ENCODE results near the gene TMEM117.

The TMEM117 gene

DNA sequence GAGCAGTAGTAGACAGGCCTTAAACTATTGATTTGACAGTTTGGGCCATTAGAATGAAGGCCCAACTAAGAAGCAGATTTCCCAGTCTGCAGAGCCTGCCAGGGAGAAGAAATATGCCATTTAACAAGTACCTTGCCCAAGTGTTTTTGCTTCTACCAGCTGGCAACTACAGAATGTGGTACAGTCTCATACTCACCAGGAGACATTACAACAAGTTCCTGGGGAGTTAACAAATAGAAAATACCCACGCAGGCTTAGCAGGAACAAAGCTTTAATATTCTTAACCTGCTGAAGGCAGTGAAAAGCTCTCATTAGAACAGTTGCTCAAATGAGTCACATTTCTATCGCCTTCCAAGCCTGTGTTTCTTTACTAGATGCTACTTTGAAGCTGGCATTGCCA lies 241.0 kb downstream of the TMEM117 start:
- in situ Hi-C loops (cut with MboI; ENCODE audit: low sequenced_read_pairs) = no loop called here

DNA sequence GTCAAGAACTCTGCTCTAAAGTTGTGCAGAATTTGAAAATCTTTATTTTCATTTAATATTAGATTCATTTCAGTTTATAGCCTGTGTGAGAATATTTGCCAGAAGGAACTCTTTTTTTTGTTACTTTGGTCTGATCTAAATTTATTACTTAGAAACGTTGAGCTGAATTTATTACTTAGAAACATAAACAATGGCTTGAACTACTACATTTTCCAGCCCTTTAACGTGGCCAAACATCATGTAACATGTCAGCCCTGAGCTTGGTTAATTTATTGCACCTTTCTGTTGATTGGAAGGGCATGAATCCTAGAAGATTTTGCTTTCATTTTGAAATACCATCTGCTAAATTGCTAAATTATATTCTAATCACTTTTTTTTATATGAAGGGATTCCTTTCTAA lies 241.4 kb downstream of the TMEM117 start:
- in situ Hi-C loops (cut with MboI; ENCODE audit: low sequenced_read_pairs) = no loop called here

DNA sequence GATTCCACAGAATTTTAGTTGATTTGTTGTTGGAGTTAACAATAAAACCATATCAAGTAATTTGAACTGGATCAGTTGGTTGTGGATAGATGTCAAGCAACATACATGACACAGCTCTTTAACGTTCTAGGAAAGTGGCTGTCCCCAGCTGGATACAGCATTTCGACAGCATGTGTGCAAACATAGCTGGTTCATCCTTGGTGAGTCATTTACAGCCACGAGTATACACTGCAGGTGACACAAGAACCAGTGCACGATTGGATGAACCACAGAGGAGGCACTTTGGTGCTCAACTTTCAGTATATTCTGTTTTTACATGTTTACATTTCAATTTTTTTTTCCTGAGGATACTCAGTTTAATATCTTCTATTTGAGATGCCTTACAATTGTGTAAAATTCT lies 242.4 kb downstream of the TMEM117 start:
- in situ Hi-C loops (cut with MboI; ENCODE audit: low sequenced_read_pairs) = no loop called here

DNA sequence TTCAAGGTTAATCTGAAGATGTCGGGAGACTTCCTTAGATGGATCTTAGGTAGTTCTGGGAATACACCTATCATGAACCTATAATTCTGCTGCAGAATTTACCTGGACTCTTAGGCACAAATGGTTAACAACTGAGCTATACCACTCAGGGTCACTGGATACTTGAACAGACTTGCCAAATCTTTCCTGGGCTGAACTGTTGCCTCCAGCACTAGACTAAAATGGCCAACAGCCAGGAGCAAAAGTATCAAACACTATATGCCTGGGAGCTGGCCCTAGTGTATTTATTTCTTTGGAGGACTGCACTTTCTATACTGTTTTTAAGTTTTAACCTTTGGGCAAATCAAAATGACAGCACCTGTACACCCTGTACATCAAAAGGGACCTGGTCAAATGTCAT lies 252.8 kb downstream of the TMEM117 start:
- in situ Hi-C loops (cut with MboI; ENCODE audit: low sequenced_read_pairs) = no loop called here

DNA sequence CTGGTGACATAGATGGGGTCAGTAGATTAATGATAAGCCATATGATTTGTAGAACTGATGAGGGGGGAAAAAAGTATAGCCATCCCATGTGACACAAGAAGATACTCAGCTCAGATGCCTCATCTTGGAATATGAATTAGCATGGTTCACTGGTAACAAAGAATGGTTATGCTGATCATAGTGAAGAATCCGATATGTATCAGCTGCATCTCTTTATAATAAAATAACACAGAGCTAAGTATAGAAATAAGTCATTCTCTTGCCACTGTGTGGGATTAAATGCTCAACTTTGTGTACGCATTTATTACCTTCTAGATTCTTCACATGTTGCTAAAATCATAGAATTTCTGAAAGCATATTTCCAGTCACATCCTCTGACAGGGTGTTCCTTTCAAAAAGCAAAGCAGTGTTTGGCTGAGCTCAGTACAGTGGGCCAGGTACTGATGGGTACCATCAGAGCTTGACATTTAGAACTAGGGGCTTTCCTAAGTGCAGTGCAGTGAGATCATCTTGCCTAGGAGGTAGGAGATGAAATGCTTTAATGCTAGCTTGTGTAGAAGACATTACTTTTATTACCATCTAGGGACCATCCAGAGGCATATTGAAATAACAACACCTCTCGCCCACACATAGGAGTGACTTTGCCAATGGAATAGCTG lies 256.2 kb downstream of the TMEM117 start:
- in situ Hi-C loops (cut with MboI; ENCODE audit: low sequenced_read_pairs) = no loop called here

DNA sequence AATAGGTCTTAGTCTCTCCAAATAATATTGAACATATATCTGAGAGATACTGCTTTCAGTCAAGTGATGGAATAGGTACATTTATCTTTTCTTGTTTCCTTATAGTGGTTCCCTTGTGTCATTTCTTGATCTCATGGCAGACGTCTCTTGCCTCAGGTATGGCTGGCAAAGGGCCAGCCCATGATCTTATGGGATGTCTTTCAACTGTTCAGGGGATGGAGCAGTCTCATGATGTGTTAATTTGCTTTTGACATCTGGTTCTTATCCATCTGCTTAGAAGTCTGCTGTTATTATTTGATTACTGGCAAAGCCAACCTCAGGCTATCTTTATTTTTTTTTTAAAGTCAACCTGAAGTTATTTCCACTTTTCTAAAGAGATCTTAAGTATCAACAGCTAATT lies 262.9 kb downstream of the TMEM117 start:
- in situ Hi-C loops (cut with MboI; ENCODE audit: low sequenced_read_pairs) = no loop called here

DNA sequence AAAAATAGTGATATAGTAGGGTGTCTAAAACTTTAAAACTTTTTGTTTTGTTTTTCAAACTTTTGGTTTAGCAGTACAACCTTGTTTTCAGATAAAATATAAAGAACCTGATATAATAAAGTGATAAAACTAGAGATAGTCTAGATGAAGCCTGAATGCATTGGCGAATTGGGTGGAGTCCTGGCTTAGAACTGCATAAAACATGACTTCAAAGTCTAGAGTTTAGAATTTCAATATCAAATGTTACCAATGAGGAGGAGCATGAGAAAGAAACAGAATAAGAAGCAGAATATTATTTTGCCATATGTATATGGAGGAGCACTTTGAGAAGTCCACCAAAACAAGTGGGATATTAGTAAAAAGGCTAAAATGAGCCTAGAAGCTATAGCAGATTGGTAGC lies 263.6 kb downstream of the TMEM117 start:
- in situ Hi-C loops (cut with MboI; ENCODE audit: low sequenced_read_pairs) = no loop called here

DNA sequence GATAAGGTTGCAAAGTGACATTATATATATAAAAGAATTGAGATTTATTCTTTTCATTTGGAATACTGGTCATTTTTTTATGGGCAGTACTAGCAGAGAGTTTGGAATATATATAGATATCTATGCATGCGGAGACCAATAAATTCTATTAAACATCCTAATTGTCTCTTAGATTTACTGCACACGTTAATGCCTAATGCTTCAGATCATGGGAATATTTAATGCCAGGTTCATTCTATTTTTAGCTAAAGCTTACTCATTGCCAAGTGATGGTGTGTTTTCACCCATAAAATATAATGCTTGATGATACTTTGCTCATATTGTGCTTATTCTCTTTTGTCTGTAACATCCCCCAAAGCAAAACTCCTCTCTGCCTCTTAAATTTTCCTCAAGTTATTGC lies 264.4 kb downstream of the TMEM117 start:
- in situ Hi-C loops (cut with MboI; ENCODE audit: low sequenced_read_pairs) = no loop called here

DNA sequence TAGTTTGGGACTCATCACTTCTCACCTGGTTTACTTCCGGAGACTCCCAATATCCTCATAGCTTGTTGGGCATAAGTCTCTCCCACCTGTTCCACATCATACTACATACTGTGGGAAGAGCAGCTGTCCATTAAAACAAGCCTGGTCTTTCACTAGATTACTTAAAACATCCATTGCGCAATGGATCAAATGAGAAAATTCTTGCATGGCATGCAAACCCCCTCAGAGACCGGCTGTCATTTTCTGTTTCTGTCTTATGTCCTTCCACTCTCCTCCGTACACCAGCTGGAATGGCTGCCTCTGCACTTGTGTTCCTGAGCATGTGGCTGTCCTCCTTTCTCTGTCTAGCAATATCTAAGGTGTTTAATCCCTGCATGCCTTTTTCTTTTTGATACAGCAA lies 265.6 kb downstream of the TMEM117 start:
- in situ Hi-C loops (cut with MboI; ENCODE audit: low sequenced_read_pairs) = no loop called here

DNA sequence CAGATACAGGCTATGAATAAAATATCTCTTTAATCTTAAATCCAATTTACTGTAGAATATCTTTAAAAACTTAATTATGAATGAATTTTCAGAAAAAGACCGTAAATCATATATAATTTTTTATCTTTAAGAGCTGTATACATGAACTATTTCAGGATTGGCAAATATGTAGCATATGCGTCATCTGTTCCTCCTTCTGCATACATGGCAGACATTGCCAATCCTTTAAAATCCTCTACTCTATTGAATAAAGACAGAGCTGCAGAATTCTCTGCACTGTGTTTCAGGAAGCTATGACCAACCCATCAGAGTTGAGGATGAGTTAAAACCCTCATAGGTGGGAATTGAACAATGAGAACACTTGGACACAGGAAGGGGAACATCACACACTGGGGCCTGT lies 279.0 kb downstream of the TMEM117 start:
- in situ Hi-C loops (cut with MboI; ENCODE audit: low sequenced_read_pairs) = no loop called here

DNA sequence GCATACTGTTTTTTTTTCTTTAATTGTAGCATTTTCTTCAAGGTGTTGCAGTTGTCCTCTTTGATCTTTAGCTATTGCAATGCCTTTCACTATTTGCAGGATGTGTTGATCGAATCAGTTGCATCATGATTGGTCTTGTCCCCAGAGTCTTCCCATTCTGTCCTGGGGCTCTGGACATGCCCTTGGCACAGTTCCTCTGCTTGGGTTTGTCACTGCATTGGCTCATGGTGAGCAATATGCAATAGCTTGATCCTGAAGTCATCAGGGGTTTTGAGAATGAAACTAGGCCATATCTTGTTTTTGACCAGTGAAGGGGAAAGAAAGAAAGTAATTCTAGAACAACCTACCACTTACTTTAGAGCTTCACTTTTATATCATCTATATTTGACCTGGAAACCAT lies 281.5 kb downstream of the TMEM117 start:
- in situ Hi-C loops (cut with MboI; ENCODE audit: low sequenced_read_pairs) = no loop called here

DNA sequence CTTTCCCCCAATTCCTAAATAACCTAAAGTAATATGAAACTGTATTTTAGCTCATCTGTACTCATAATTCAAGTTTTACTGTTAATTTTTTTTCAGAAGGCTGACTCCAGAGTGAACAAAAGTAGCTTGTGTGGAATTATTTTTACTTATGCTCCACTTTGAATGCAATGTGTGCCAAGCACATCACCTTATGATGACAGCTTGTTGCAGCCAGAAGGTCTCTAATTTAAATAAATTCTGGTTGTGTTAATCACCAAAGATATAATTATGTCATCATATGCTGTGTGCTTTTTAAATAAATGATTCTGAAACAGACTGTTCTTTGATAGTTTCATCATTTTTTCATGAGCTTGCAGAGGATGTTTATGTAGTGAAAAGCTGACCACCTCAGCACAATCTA lies 283.1 kb downstream of the TMEM117 start:
- in situ Hi-C loops (cut with MboI; ENCODE audit: low sequenced_read_pairs) = no loop called here

DNA sequence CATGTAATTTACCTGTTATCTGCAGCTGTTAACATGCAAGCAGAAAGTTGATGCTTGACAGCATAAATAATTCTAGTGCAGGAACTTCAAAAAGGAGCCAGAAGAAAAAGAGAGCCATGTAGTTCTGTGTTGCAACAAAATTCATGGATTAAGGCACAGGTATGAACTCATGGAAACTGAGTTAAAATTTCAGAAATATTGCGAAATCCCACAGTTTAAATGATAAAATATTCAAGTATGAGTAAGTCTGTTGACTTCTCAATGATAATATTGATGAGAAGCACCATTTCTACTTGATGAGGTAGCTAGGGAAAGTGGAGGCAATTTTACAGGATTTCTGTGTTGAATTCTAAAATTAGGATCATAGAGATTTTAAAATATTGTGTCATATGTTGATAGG lies 290.9 kb downstream of the TMEM117 start:
- in situ Hi-C loops (cut with MboI; ENCODE audit: low sequenced_read_pairs) = no loop called here

DNA sequence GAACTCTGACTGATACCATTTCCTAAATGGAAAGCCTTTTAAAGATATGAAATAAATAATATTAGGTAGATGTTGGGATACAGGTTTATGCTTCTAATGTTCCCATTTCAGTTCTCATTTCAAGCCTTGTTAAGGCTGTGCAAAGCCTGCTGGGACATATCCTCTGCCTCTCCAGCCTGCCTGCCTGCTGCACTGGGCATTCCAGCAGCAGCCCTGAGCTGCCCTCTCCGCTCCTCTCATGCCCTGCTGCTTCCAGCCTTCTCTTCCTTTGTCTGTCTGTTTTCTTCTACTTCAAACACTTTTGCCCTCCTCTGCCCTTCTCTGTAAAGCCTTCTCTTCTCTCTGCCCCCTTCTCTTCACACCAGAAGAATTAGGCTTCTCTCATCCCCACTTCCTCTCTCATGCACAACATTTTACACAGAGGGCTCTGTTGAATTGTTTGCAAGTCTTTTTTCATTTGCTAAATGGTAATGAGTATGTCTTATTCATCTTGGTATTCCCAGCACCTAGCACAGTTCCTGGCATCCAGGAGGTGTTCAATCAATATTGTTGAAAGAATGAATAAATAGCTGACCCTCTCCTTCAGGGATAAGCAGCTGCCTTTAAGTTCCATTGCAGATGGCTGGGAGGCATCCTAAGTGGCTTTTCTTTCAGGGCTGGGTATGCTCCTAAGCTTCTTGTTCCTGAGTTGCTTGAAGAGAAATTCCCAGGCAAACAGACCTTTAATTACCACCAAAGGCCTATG lies 292.3 kb downstream of the TMEM117 start:
- in situ Hi-C loops (cut with MboI; ENCODE audit: low sequenced_read_pairs) = no loop called here

DNA sequence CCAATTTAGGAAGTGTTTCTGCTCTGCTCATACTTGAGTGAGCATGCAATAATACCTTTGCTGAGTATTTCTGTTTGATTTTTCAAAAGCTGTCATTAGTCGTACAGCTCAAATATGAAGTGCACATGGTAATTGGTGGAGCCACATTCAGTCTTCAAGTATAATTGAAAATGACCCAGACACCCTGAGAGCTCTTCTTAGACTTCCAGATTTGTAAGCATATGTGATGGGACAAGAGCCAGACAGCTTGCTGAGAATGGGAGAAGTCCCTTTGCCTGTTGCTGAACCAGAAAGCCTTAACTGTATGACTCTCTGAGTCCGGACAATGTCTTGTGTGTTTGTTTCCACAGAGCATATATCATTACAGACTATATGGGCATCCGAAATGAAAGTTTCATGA lies 307.3 kb downstream of the TMEM117 start:
- in situ Hi-C loops (cut with MboI; ENCODE audit: low sequenced_read_pairs) = no loop called here

DNA sequence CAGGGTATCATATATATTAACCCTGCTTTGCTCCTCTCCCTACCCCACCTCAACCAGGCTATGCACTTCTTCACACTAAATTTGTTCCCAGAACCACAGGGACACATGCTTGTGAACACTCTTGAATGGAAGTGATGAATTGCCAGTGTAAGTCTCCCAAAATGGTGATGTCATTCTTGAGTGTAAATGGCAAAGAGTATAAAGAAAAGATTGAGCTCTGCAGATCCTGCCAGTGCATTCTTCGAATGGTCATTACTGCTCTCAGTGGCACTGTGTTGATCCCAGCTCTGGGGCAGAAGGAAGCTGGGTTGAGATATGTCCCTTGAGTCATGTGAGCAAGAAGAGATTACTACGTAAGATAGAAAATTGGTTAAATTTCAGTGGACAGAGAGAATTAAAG lies 313.1 kb downstream of the TMEM117 start:
- in situ Hi-C loops (cut with MboI; ENCODE audit: low sequenced_read_pairs) = no loop called here

DNA sequence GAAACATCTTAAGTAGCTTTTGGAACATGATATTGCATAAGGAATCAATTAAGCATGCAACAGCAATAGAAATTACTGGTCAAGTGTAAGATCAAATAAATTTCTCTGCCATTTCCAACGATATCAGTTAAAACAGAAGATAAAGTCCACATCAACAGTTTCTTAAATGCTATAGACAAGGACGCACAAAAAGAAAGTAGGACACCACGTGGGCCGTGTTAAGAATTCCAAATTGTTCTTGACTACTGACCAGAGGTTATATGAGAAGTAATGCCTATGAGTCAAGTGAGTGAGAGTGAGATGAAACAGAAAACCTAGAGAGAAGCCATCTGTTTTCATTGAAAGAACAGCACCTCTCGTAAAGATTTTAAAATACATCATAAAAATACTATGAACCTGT lies 318.2 kb downstream of the TMEM117 start:
- in situ Hi-C loops (cut with MboI; ENCODE audit: low sequenced_read_pairs) = no loop called here

DNA sequence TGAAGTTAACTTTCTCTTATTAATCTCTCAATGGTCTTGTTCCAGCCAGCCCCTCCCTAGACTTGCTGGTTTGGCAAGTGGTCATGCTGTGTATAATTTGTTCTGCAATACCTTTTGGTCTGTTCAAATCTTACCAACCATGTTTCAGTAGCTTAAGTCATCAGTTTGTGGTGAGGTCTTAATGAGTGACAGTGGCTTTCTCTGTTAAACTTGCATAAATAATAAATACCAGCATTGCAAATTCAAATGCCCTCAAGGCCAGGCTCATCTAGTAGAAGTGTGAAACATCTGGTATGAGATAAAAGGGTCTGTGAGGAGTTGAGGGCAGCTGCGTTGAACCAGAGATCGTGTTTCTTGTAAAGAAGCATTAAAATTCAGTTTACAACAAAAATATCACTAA lies 319.5 kb downstream of the TMEM117 start:
- in situ Hi-C loops (cut with MboI; ENCODE audit: low sequenced_read_pairs) = no loop called here

DNA sequence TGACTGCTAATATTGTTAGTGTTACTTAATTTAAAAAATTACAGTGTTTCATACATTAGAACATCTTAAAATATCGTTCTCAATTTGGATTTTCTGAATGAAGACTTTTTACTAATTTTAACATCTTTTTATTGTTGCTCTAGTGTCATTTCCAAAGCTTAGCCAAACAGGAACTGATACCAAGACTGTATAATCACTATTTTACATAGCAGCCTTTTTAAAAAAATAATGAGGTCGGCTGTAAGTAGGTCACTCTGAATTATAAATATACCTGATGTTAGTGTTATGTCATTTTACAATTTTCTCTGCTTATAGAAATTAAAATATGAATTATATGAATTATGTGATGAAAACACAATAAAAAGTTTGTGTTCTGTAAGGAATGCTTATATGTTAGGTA lies 321.5 kb downstream of the TMEM117 start:
- in situ Hi-C loops (cut with MboI; ENCODE audit: low sequenced_read_pairs) = no loop called here

DNA sequence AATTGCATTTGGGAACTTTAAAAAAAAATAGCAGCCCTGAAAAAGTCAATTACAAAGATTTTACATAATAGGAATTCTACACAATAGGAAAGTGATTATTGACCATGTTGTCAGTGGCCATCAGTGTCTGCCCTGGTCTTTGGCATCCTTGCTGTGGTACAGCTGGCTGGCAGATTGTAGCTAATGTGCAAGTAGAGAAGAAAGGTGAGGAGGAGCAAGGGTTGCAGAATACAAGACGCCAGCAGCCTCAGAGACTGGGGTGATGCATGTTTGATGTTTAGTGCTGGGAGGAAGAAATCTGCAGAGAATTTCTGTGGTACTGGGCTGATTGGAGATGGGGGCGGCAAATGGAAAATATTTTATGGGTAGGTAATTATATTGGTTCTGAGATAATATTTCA lies 322.9 kb downstream of the TMEM117 start:
- in situ Hi-C loops (cut with MboI; ENCODE audit: low sequenced_read_pairs) = no loop called here

DNA sequence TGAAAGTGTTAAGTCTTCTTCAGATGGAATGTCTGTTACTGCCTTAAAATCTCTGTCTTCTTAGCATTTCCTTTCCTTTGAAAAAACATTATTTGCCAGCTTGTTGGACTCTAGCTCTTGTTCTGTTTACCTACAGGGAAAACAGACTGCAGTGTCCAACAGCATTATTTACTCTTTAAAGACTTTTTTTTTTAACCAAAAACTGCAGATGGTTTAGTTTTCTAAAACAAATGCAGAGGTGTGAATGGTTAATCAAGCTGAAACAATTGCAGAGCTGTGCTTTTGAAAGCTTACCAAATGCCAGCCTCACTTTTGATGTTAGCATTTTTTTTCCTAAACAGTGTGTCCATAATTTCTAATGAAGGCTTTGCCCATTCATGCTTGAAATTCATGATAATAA lies 323.3 kb downstream of the TMEM117 start:
- in situ Hi-C loops (cut with MboI; ENCODE audit: low sequenced_read_pairs) = no loop called here

DNA sequence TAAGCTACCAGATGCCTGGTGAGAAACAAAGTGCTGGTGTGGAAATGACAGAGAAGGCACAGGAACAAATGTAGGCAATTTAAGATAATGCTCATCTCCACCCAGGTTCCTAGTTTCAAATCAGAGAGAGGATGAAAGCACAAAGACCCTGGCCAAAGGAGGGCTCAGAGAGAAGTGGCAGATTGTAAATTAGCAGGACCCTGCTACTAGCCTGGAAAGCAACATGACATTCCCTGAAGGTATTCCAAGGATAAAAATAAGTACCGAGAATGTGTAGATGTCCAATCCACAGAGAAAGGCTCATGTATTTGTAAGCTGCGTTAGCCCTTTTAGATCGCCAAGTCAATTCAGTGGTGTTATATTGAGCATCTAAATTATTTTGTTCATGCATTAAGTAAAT lies 324.0 kb downstream of the TMEM117 start:
- in situ Hi-C loops (cut with MboI; ENCODE audit: low sequenced_read_pairs) = no loop called here

DNA sequence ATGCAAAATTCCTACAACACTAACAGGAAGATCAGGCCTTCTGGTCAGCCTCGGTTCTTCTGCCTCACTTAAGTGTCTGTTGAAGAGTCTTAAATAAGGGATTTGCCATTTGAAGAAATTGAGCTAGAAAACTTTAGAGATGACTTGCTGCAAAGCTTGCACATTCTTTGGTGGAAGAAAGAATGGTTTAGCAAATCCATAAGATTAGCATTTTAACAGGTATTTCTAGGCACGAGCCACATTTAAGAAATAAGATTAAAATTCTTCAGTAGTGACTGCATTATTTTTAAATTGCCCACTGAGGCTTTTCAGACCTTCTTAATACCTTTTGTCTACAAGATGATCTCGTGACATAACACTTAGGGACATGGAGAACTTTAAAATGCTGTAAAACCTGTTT lies 327.1 kb downstream of the TMEM117 start:
- in situ Hi-C loops (cut with MboI; ENCODE audit: low sequenced_read_pairs) = no loop called here
